AG04449 (cell line): ENCODE measurements around the gene MLIP.

Experiments used
- CTCF ChIA-PET: fragments of 350-600 bp; formaldehyde crosslinking; extraction: SDS; loops from one replicate; lab custom pipeline; 2021; ENCODE audit warnings: antibody characterized with exemption; lab: Yijun Ruan, JAX
- POLR2A ChIA-PET: fragments of 400-600, 350-600 bp; formaldehyde crosslinking; extraction: SDS; loops from one replicate; lab custom pipeline; 2020; ENCODE audit warnings: antibody characterized with exemption, inconsistent platforms; lab: Yijun Ruan, JAX
- DNase-seq: peaks from one replicate; pipeline ENCODE4 v3.0.0-alpha.2; 2010; ENCODE audit warnings: low read depth, low spot score
- H3K4me3 ChIP-seq: 2 replicates; pipeline ENCODE4 v1.5.1; 2011; ENCODE audit warnings: low read depth, mild to moderate bottlenecking, control low read depth, low read length
- TF ChIP-seq, protein P1 (sequence below): IDR thresholded peaks from one replicate; pipeline ENCODE4 v1.5.1; 2011; ENCODE audit warnings: mild to moderate bottlenecking, moderate library complexity, low read length, control low read depth, inconsistent platforms; ENCODE audit not compliant: insufficient read depth; ENCODE audit errors: missing control alignments

Gene MLIP

DNA sequence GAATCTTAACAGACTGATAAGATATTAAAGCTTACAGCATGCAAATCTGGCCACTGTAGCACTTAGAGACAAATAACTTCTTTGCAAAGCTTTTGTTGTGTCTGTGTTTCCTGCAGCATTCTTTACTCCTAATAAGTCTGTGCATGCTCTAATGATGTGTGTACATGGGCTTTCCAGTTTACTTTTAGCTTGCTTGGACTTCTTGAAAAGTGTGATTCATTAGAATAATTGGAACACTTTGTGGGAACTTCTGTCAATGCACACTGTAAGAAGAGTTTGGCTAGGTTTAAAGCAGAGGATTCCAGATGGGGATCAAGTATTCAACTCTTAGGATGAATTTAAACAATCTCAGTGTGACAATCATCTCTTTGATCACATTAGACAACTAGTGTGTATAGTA, 174.9 kb downstream of the MLIP start:
- no peak for DNase-seq
- no peak overlapping the region for H3K4me3 ChIP-seq
- ChIA-PET CTCF (interaction anchor here (1.2 to 2.6 kb wide), 5 partner anchors 10 to 300 kb away, joined by 3 to 18 read pairs (median 3); no protein-coding TSS in a partner anchor), POLR2A (interaction anchor here (1.5 kb wide), 1 partner anchor 13 kb away, joined by 5 read pairs; no protein-coding TSS in a partner anchor)
- TF ChIP-seq, protein P1, sequence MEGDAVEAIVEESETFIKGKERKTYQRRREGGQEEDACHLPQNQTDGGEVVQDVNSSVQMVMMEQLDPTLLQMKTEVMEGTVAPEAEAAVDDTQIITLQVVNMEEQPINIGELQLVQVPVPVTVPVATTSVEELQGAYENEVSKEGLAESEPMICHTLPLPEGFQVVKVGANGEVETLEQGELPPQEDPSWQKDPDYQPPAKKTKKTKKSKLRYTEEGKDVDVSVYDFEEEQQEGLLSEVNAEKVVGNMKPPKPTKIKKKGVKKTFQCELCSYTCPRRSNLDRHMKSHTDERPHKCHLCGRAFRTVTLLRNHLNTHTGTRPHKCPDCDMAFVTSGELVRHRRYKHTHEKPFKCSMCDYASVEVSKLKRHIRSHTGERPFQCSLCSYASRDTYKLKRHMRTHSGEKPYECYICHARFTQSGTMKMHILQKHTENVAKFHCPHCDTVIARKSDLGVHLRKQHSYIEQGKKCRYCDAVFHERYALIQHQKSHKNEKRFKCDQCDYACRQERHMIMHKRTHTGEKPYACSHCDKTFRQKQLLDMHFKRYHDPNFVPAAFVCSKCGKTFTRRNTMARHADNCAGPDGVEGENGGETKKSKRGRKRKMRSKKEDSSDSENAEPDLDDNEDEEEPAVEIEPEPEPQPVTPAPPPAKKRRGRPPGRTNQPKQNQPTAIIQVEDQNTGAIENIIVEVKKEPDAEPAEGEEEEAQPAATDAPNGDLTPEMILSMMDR, result no peak

DNA sequence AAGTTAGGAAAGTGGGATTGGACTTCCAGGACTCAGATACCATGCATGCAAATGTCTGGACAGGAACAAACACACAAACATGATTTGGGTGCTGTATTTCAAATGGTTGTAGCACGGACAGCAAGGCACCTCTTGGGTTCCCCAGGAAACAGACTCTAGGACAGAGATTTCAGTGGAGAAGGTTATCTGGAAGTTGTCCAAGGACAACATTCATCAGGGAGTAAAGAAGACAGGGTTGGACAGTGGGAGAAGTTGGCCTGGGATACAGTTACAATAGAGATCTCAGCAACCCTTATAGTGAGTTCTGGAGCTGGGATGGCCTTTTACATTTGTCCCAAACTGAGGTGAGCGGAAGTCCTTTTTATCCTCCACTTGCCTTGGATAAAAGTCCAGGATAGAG, 177.2 kb downstream of the MLIP start:
- ChIA-PET CTCF (no interaction called here), POLR2A (no interaction called here)
- TF ChIP-seq, protein P1, result no peak
- no peak overlapping the region for H3K4me3 ChIP-seq
- no peak for DNase-seq

DNA sequence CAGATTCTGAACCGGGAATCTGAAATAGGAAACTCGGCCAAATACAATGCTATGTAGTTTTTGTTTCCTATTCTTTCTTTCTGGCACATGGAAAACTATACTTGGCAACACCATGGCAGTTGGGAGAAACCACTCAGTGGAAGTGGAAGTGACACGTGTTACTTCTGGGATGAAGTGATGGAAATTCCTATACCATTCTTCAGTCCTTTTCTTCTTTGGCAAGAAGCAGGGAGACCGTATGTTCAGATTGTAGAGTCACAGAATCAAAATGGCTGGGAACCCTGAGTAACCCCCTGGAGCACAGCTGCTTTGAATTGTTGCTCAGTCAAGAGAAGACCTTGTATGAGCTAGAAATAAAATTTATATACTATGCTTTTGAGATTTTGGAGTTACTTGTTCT, 178.2 kb downstream of the MLIP start:
- CTCF ChIA-PET, result no interaction called here
- DNase-seq, result no peak
- no peak overlapping the region for H3K4me3 ChIP-seq
- TF ChIP-seq, protein P1, result no peak
- POLR2A ChIA-PET, result no interaction called here

DNA sequence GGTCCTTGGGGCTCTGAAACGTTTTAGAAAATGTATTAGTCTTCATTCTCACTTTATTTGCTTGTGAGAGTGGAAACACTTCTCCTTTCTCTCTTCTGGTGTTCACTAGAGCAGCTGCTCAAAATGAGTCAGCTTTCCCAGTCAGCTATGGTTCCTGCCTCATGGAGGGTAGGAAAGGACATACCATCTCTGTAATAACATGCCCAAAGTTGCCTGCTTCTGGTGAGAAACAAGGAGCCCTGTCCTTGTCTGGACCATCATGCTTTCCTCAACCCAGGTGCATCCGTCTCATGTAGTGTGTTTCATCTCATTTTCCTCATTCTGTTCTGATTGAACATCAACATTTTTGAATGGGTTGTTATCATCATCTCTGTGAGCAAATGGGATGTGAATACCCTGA, 179.9 kb downstream of the MLIP start:
- no peak for DNase-seq
- ChIA-PET POLR2A (interaction anchor here (1.0 kb wide), 1 partner anchor 9 kb away, joined by 3 read pairs; no protein-coding TSS in a partner anchor), CTCF (no interaction called here)
- H3K4me3 ChIP-seq, result no peak overlapping the region
- TF ChIP-seq, protein P1, result no peak

DNA sequence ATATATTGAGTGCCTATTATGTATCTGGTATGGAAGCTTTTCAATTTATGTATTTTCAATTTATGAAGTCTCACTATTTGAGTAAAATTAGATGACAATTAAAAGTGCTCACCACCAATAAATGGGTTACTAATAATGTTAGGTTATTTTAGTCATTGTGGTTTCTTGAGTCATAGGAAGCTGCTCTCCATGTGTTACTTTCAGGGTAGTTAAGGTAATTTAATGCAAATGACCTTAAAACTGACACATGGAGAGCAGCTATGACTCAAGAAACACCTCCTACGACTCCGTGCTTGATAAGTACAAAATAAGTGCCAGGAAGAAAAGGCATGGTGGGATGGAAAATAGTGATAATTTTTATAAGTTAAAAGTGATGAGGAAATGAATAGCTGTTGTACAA, 180.5 kb downstream of the MLIP start:
- ChIA-PET CTCF (interaction anchor here (1.2 kb wide), 1 partner anchor 306 kb away, joined by 5 read pairs; no protein-coding TSS in a partner anchor), POLR2A (interaction anchor here (1.0 kb wide), 1 partner anchor 9 kb away, joined by 3 read pairs; no protein-coding TSS in a partner anchor)
- no peak overlapping the region for H3K4me3 ChIP-seq
- DNase-seq, result no peak
- TF ChIP-seq, protein P1, result no peak

DNA sequence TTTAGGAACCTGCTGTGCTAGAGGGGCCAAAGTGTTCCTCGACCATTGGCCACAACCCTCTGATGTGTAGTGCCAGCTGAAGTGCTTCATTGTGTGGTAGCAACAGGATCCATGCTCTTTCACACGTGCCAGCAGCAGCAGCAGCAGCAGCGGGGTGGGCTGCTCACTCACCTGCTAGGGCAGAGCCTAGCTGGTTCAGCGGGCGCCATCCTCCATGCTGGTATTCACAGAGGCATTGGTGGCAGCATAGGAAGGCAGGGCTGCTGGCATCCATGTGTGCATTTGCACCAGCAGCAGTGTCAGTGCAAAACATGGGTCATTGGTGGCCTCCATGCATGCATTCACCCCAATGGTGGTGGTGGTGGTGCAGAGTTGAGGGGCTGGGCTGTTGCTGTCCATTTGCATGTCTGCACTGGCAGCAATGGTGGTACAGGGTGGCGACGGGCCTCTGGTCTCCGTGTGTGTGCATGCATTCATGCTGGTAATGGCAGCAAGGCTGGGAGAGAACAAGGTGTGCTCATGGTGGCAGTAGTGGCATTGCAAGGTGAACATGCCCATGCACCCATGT, 183.8 kb downstream of the MLIP start:
- ChIA-PET POLR2A (no interaction called here), CTCF (no interaction called here)
- TF ChIP-seq, protein P1, result no peak
- no peak for DNase-seq
- no peak overlapping the region for H3K4me3 ChIP-seq
